ENCODE data around the gene PIPOX.

The PIPOX gene

GRCh38 chr17:29061036-29061435 lies 18.1 kb downstream of the PIPOX start:
- H3K36me3 ChIP-seq (ENCODE audit: control insufficient read depth, low read length), result no peaks in the 10 kb centered on the region
- H3K9me3 ChIP-seq (ENCODE audit: control insufficient read depth, insufficient read depth, low read length), result no peaks in the 10 kb centered on the region
- H3K4me3 ChIP-seq (ENCODE audit: low read length), result no peak overlapping the region
- H3K9me2 ChIP-seq (replicated peaks; ENCODE audit: control insufficient read depth, low read length), result no peaks in the 10 kb centered on the region
- no peaks in the 10 kb centered on the region for H3K4me1 ChIP-seq (ENCODE audit: control insufficient read depth, low read length)
- H3K27ac ChIP-seq (ENCODE audit: low read depth, low read length), result no peak overlapping the region
- no peaks in the 10 kb centered on the region for H4K20me1 ChIP-seq (ENCODE audit: control insufficient read depth, insufficient read depth, low read depth, low read length)
- no peaks in the 10 kb centered on the region for H3F3A ChIP-seq (ENCODE audit: control insufficient read depth, insufficient read depth)
- peaks cover 4% of the 10 kb centered on the region; the same call in 1 of the 2 replicates for H3K27me3 ChIP-seq (ENCODE audit: control insufficient read depth, low read length)
- H3K79me2 ChIP-seq (ENCODE audit: control insufficient read depth, low read length), result no peaks in the 10 kb centered on the region
- TF ChIP-seq EZH2phosphoT487 (IDR thresholded peaks at IDR 0.05; ENCODE audit: borderline replicate concordance, low read length) (no peak), CTCF (IDR thresholded peaks at IDR 0.05; ENCODE audit: low read depth, low read length, poor library complexity, severe bottlenecking) (no peak)
- no peak overlapping the region for H3K4me2 ChIP-seq (ENCODE audit: low read length)

GRCh38 chr17:29062215-29062614 lies 19.3 kb downstream of the PIPOX start:
- Histone ChIP-seq H3K9me2 (replicated peaks; ENCODE audit: control insufficient read depth, low read length) (no peaks in the 10 kb centered on the region), H3K27me3 (ENCODE audit: control insufficient read depth, low read length) (no peaks in the 10 kb centered on the region; the same call in 1 of the 2 replicates), H3K27ac (ENCODE audit: low read depth, low read length) (no peak overlapping the region), H3K9me3 (ENCODE audit: control insufficient read depth, insufficient read depth, low read length) (no peaks in the 10 kb centered on the region), H3F3A (ENCODE audit: control insufficient read depth, insufficient read depth) (no peaks in the 10 kb centered on the region), H3K4me2 (ENCODE audit: low read length) (no peak overlapping the region), H3K4me1 (ENCODE audit: control insufficient read depth, low read length) (no peaks in the 10 kb centered on the region), H3K79me2 (ENCODE audit: control insufficient read depth, low read length) (no peaks in the 10 kb centered on the region), H4K20me1 (ENCODE audit: control insufficient read depth, insufficient read depth, low read depth, low read length) (no peaks in the 10 kb centered on the region), H3K4me3 (ENCODE audit: low read length) (no peak overlapping the region), H3K36me3 (ENCODE audit: control insufficient read depth, low read length) (no peaks in the 10 kb centered on the region)
- TF ChIP-seq EZH2phosphoT487 (IDR thresholded peaks at IDR 0.05; ENCODE audit: borderline replicate concordance, low read length), result no peak
- no peak for TF ChIP-seq CTCF (IDR thresholded peaks at IDR 0.05; ENCODE audit: low read depth, low read length, poor library complexity, severe bottlenecking)

- Histone ChIP-seq H3K4me2 (ENCODE audit: low read length) (no peak overlapping the region), H3K4me3 (ENCODE audit: low read length) (no peak overlapping the region), H4K20me1 (ENCODE audit: control insufficient read depth, insufficient read depth, low read depth, low read length) (no peaks in the 10 kb centered on the region), H3K27ac (ENCODE audit: low read depth, low read length) (no peak overlapping the region), H3K27me3 (ENCODE audit: control insufficient read depth, low read length) (no peaks in the 10 kb centered on the region; the same call in 1 of the 2 replicates), H3K4me1 (ENCODE audit: control insufficient read depth, low read length) (no peaks in the 10 kb centered on the region), H3K79me2 (ENCODE audit: control insufficient read depth, low read length) (no peaks in the 10 kb centered on the region), H3K9me3 (ENCODE audit: control insufficient read depth, insufficient read depth, low read length) (no peaks in the 10 kb centered on the region), H3K9me2 (replicated peaks; ENCODE audit: control insufficient read depth, low read length) (no peaks in the 10 kb centered on the region), H3F3A (ENCODE audit: control insufficient read depth, insufficient read depth) (no peaks in the 10 kb centered on the region), H3K36me3 (ENCODE audit: control insufficient read depth, low read length) (no peaks in the 10 kb centered on the region)
- TF ChIP-seq CTCF (IDR thresholded peaks at IDR 0.05; ENCODE audit: low read depth, low read length, poor library complexity, severe bottlenecking), result no peak
- TF ChIP-seq EZH2phosphoT487 (IDR thresholded peaks at IDR 0.05; ENCODE audit: borderline replicate concordance, low read length), result no peak
Observed at GRCh38 chr17:29063992-29064391, 21.1 kb downstream of the PIPOX start.

Data from DOHH2 (cell line).